ENCODE measurements around the gene PLCL2.
A peak's percentile ranks its signal among the peaks of the same experiment; 100 is the strongest.
"Not testable (repeated sequence)": the region's sequence is repeated elsewhere in the genome, so short reads cannot be mapped to it uniquely, and the experiment has no call there.

PLCL2 gene

DNA sequence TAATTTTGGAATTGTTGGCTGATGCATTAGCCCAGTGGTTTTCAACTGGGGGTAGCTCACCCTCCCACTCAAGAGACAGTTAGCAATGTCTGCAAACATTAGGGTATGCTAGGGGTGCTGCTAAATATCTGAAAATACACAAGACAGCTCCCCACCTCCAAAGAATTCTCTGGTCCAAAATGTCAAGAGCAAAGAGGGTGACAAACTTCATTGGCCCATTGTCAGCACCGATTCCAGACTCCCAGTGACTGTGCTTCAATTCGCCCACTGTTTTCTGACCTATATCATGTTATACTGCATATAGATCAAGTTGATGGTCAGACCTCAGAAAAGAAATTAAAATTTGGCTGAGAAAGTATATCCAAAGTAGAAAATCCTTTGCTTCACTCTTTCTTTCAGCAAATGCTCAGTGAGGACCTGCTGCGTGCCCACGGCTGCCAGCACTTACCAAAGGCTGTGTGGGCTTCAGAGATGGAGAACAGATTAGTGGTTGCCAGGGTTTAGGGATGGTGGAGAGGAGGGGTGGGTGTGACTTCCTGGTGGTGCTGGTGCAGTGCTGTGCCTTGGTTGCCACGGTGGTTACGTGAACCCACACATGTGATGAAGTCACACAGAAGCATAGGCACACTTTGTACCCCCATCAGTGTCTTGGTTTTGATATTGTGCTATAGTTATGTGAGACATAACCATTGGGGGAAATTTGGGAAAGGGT is 204.0 kb downstream of the PLCL2 start:
- DNase-seq = peak; percentile 60

DNA sequence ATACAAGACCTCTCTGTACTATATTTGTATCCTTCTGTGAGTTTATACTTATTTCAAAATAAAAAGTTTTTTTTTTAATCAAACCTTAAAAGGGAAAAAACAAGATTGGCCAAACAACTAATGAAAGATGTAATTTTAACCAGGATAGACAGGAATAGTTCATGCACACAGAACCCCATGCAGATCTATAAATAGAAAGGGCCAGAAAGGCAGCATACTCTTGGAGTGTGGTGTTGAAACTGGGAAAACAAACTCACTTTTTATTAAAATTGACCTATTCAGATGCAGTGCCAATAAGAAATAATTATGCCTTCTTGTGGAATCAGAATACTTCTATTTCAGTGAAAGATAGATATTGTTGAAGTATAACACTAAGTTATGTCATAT is 204.6 kb downstream of the PLCL2 start:
- DNase-seq = no peak

DNA sequence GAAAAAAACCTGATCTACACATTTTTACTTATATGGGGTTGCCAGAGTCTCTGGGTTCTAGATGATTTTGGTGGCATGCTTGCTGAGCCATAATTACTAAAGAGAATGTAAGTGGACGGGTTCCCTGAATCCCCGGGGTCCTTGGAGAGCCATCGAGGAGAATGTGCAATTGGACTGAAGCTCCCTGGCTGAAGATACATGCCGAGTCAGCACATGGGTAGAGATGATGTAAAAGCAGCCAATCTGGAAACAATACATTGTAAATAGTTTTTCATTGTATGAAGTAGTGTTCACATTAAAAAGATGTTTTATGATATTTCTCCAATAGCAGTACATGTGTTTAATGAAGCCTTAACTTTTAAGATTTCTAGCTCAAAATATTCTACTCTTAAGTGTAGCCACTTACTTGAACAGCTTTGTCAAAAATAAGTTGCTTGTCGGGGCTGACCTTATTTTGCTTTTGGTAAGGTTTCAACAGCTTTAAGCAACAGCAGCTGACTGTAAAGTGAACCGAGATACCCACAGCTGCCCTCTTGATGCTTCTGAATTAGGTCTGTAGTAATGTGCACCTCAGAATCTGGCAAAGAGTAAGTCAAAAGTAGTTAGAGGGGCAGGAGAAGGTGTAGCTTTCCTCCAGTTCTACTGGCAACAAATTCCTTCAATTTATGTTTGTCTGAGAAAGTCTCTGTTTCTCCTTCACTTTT is 205.7 kb downstream of the PLCL2 start:
- no peak for DNase-seq

DNA sequence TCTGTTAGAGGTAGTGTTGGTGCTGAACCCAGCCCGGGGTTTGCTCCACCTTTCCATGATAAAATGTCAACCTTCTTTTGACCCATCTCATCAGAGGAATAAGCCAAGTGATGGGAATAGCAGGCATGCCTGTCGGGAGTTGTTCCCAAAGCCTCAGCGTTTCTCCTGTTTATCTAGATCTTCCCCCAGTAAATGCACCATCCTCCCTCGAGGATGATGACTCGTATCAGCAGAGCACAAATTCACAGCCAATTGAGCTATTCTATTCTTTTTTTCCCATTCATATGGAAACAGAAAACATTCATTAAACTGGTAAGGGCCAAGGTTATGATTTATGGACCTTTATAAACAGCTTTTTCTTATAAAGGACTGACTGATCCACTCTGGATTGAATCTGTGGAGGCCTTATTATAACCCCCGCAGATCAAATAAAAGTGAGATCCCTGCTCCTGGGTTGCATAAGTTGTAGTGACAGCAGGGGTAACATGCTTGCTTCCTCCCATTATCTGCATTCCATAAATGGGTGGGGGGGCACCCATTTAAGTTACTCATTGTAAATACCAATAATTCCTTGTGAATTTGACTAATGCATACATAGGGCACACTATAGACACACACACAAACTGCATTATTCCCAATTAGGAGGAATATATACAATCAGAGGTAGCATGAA is 207.3 kb downstream of the PLCL2 start:
- no peak for DNase-seq

DNA sequence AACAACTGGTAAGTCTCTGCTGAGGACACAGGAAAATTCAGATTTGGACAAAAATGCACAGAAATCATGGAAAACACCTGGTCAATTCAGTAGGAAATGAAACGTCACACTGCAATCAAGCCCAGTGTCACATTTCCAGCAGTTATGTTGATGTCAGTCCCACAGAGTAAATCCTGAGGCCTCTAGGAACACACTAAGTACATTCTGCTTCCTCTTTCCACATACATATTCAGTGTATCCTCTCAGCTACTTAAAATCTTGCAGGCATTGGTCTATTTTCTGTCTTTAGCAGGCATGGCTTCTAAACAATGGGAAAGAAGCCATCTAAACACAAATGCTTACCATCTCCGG is 207.8 kb downstream of the PLCL2 start:
- no peak for DNase-seq

DNA sequence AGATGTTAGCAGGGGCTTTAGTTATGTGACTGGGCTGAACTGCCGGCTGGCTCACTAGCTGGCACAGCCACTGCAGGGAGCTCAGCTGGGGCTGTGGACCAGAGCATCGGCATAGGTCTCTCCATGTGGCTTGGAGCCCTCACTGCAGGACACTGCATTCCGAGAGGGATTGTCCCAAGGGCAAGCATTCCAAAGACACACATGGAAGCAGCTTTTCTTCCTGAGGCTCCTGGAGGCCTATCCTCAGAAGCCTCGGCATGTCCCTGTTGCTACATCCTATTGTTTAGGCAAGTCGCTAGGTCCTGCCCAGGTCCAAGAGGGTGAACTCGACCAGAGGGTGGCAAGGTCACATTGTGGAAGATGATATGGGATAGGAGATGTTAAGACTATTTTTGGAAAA is 209.8 kb downstream of the PLCL2 start:
- DNase-seq = no peak

DNA sequence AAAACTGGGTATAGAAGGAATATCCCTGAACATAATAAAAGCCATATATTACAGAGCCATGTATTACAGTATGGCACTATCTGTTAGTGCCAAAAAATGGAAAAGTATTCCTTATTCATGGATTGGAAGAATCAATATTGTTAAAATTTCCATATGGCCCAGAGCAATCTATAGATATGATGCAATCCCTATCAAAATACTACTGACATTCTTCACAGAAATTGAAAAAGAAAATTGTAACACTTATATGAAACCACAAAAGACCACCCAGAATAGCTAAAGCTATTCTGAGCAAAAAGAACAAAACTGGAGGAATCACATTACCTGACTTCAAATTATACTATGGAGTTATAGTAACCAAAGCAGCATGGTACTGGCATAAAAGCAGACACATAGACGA is 218.8 kb downstream of the PLCL2 start:
- DNase-seq = no peak

DNA sequence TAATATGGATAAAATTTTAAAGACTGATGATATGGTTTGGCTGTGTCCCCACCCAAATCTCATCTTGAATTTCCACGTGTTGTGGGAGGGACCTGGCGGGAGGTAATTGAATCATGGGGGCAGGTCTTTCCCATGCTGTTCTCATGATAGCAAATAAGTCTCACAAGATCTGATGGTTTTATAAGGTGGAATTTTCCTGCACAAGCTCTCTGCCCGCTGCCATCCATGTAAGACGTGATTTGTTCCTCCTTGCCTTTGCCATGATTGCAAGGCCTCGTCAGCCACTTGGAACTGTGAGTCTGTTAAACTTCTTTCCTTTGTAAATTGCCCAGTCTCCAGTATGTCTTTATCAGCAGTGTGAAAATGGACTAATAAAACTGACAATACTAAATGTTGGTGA is 222.0 kb downstream of the PLCL2 start:
- DNase-seq = not testable (repeated sequence)

DNA sequence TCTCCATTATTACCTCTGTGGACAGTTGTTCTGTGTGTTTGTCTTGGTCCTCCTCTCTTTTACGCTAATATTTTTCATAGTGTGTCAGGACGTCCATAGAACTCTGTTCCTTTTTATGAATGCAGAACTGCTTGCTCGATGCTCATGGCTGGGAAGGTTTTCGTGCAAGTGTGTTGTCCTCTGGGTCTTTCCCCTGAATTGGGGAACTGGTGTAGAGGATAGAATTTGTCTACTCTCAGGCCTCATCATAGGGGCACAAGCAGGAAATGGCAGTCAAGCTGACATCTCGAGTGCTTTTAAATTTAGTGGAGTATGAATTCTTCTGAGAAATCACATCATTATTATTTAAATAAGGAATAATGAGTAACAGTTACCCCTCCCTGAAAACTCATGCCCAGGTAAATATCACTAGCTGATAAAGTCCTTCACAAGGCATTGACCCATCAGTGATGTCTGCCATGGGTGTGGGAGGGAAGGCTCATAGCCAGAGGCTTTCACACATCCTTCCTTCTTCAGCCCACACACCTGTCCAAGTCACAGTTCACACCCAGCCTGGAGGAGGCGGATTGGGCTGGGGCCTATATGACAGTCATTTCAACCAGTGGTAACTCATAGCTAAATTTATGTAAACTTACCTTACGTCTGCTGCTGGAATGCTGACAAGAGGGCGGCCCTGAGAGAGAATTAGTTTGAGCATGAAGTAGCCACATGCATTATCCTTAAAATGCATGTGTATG is 226.1 kb downstream of the PLCL2 start:
- DNase-seq = no peak

DNA sequence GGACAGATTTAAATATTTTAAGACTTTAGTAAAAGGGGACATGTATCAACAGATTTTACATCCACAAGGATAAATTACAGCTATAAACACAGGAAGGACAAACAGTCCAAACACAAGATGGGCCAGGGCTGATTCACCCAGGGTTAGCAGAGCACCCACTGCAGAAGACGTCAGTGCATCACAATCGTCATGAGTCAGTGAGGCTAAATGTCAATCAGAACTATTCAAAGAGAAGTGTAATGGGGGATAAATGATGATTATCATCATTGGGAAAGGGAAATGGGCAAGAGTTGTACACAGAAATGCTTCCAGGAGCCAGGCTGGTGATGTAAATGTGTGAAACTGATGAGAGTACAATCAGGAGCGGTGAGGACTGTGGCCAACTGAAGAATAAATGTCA is 226.8 kb downstream of the PLCL2 start:
- no peak for DNase-seq

DNA sequence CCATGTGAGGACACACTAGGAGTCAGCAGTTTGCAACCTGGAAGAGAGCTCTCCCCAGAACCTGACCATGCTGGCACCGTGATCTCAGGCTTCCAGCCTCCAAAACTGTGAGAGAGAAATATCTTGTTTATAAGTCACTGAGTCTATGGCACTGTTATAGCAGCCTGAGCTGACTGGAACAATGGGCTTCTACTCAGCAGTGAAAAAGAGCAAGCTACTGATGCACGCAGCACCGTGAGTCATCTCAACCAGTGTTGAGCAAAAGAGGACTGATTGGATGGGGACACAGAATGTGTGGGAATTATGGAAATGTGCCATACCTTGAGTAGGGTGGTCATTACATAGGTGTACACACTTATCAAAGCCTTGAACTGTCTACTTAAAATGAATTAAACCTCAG is 230.4 kb downstream of the PLCL2 start:
- DNase-seq = no peak

DNA sequence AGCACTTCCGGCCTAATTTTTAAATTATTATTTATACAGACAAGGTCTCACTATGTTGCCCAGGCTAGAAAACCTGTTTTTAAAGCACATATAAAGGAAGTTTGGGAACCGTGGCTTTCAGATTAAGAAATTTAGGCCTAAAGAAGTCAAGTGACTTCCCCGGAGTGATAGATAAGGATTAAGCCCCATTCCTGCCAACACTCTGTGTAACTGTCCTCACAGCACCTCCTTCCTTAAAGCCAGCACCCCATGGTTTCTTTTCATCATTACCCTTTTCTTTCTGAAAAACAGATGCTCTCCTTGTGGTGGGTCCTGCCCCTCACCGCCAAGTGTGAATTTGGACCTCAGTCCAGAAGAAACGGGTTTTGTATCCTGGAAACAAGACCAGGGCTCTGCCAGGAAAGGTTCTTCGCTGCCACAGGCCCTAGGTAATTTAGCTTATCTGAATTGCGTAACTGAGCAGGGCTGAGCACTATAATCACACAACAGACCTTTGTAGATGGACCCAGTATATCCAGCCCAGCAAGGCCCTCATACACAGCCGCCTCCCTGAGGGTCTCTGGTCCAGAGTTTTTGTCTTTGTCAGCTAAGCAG is 231.3 kb downstream of the PLCL2 start:
- DNase-seq = no peak

DNA sequence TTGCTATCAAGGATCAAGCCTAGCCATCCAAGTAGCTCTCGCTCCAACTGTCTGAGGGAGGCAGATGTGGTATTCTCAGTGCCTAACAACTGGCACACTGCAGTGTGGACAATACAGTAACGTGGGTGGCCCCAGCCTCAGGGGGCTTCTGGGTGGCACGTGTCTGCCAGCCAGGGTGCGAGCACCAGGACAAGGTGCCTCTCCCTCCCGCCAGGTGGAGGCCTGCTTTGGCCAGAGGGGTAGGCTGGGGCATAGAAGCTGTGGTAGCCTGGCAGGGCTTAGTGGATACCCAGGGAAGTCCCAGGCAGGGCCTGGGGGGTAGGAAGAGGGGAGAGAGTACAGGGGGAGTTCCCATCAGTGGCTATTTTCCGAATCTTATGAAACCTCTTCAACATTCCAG is 234.0 kb downstream of the PLCL2 start:
- no peak for DNase-seq

DNA sequence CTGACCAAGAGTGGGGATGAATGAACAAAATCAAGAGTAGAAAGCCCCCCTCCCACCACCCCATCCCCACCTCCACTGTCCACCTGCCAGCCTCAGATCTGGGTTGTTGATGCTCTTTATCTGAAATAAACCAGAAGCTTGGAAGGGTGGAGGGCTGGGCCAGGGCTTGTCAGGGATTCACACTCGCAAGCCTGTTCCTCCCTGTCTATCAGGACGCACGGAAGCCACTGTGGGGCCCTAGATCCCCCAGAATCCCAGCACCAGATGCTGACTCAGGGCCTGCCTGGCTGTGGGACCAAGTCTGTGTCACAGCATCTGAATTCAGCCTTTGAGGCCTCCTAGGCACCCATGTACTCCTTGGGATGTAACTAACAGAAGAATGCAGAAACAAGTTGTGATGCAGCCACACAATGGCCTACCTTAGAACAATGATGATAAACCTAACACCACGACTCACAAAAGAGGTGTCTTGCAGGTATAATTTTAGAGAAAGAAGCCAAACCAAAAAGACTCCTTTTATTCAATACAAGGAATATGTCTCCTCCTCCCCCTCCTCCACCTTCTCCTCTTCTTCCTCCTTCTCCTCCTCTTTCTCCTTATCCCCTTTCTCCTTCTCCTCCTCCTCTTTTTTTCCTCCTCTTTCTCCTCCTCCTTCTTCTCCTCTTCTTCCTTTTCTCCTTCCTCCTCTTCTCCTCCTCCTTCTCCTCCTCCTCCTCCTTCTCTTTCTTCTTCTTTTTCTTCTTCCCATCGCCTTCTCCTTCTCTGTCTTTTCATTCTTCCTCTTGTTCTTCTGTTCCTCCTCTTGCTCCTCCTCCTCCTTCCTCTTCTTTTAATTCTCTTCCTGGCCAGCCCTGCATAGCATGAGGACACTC is 234.7 kb downstream of the PLCL2 start:
- no peak for DNase-seq

DNA sequence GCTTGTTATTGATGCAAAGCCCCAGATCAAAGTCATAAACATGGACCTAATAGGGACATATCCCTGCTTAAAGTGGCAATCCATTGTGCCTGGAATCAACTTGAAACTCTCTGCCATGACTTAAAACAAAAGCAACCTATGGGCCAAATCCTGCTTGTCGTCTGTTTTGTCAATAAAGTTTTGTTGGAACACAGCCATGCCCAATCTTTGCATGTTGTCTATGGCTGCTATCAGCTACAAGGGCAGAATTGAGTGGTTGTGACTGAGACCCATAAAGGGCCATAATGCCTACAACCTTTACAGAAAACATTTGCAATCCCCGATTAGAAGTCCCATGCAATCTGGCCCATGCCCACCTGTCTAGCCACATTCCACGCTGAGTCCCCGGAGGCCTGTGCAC is 235.4 kb downstream of the PLCL2 start:
- no peak for DNase-seq

DNA sequence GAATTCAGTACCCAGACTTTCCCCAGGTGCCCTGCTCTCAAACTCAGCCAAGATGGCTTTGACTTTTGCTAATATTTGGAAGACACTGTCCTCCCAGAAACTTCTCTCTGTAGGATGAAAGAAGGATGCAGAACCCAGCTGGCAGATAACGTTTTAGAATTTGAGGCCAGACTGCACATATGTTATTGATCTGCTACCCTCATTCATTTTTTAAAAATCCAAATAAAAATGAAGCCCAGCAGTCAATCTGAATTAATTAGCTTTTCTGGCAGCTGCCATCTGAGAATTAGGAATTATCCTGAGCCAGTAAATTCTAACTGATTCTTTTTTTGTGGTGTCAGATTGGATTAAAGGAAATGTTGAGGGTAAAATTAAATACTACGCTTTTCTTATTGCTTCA is 236.6 kb downstream of the PLCL2 start:
- DNase-seq = no peak

DNA sequence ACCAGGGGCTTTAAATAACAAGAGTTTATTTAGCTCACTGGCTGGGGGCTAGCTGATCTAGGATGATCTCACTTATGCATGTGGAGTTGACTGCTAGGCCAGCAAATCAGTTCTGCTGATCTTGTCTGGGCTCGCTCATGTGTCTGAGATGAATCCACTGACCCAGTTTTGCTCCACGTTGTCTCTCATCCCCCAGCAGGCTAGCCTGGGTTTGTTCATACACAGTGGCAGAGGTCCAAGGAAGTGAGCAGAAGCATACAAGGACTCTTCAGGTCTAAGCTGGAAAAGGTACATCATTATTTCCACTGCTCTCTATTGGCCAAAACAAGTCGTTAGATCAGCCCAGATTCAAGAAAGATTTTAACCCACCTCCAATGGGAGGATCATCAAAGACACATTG is 238.0 kb downstream of the PLCL2 start:
- no peak for DNase-seq

DNA sequence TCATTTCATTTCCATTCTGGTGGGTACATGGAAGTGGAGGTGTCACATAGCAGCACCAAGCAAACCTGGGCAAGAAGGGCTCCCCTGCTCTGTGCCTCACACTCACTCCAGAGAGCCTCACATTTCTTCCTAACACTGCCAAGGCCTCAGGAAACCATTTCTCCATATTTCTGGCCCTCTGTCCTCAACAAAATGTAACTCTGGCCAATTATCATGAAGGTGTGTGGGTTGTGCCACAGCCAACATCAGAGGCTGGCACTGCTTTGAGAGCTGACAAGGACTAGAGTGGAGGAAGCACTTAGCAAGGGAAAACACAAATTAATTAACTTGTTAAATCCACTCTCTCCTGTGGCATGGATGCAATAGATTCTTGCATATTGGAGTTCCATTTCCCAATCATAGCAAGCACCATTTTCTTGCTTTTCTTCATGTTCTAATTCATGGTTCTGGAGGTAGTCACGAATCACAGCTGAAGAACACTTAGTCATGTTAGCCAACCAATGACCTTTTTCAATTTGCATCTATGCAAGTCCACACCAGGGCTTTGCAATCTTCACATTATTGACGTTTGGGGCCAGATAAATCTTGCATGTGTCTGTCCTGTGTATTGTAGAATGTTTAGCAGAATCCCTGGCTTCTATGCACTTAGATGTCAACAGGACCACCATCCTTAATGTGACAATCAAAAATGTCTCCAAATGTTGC is 241.1 kb downstream of the PLCL2 start:
- no peak for DNase-seq

DNA sequence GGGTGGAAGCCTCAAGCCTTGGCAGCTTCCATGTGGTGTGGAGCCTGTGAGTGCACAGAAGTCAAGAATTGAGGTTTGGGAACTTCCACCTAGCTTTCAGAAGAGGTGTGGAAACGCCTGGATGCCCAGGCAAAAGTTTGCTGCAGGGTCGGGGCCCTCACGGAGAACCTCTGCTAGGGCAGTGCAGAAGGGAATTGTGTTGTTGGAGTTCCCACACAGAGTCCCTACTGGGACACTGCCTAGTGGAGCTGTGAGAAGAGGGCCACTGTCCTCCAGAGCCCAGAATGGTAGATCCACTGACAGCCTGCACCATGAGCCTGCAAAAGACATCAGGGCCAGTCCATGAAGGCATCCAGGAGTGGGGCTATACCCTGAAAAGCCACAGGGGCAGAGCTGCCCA is 243.9 kb downstream of the PLCL2 start:
- DNase-seq = not testable (repeated sequence)

DNA sequence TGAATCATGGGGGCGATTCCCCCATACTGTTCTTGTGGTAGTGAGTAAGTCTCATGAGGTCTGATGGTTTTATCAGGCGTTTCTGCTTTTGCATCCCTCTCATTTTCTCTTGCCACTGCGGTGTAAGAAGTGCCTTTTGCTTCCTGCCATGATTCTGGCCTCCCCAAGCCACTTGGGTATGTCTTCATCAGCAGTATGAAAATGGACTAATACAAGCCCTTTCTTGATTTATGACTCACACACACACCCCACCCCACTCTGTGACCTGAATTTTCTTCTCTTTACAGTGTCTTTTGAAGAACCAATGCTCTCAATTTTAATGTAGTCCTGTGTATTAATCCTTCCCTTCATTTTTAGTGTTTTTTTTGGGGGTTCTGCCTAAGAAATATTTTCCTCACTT is 244.8 kb downstream of the PLCL2 start:
- DNase-seq = no peak

DNA sequence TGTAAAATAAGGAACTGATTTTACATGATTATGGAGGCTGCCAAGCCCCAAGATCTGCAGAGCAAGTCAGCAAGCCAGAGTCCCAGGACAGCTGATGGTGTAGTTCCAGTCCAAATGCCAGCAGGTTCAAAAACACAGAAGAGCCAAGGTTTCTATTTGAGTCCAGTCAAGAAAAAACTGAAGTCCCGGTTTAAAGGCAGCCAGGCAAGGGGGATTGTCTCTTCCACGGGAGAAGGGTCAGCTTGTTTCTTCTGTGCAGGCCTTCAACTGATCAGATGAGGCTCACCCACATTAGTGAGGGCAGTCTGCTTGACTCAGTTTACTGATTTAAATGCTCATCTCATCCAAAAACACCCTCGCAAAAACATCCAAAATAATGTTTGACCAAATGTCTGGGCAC is 246.2 kb downstream of the PLCL2 start:
- DNase-seq = no peak

Data from CD4-positive, alpha-beta T cell treated with Interleukin-17A for 1 hour (primary cell).